Stomach (tissue), 9 donors: ENCODE data around the gene STC2. TPM values are rescaled to one million over a fixed set of nuclear protein-coding genes. Genes with fewer than 3 reads are reported as not detected.

ENCODE experiments used
- DNase-seq, 2 donors: peaks; one replicate each; pipeline versions ENCODE4 v3.0.0 to v3.0.0-alpha.2; 2013 to 2019
- H3K27ac ChIP-seq, 5 donors: fragments of 200-600 bp in 4 of 5; sonication (generic) in 4 of 5; one replicate each; pipeline ENCODE4 v1.5.1; 2013 to 2019; ENCODE audit warnings: mild to moderate bottlenecking in 1 of 5, moderate library complexity in 1 of 5
- H3K27me3 ChIP-seq, 3 donors: fragments of 200-600 bp; sonication (generic); one replicate each; pipeline ENCODE4 v1.5.1; 2017 to 2019; ENCODE audit warnings: mixed run types in 1 of 3
- H3K36me3 ChIP-seq, 4 donors: fragments of 200-600 bp; sonication (generic); 1 replicate in 3 of 4; 2 replicates in 1 of 4; pipeline ENCODE4 v1.5.1; 2016 to 2019
- H3K4me1 ChIP-seq, 4 donors: fragments of 200-600 bp; sonication (generic); one replicate each; pipeline ENCODE4 v1.5.1; 2016 to 2019
- H3K4me3 ChIP-seq, 4 donors: fragments of 200-600 bp; sonication (generic) in 3 of 4; one replicate each; pipeline ENCODE4 v1.5.1; 2016 to 2019; ENCODE audit warnings: mild to moderate bottlenecking in 1 of 4
- H3K9me3 ChIP-seq, 4 donors: fragments of 200-600 bp; sonication (generic); one replicate each; pipeline ENCODE4 v1.5.1; 2016 to 2019
- CTCF ChIP-seq, 7 experiments: fragments of 450-650 bp in 4 of 7; fragments of 200-600 bp in 3 of 7; sonication (generic) in 3 of 7; IDR thresholded peaks; one replicate each; pipeline ENCODE4 v1.5.1; 2016 to 2019; ENCODE audit warnings: antibody characterized with exemption in 7 of 7, control low read depth in 2 of 7, mild to moderate bottlenecking in 1 of 7
- EP300 ChIP-seq: sonication (generic); formaldehyde crosslinking; IDR thresholded peaks from one replicate; pipeline ENCODE4 v1.6.1; 2017; ENCODE audit warnings: antibody characterized with exemption
- POLR2A ChIP-seq, 4 donors: fragments of 450-650 bp; IDR thresholded peaks; one replicate each; pipeline ENCODE4 v1.6.1; 2016; ENCODE audit warnings: antibody characterized with exemption in 4 of 4, control low read depth in 2 of 4, mild to moderate bottlenecking in 1 of 4, moderate library complexity in 1 of 4
- POLR2AphosphoS5 ChIP-seq, 3 donors: sonication (generic); formaldehyde crosslinking; IDR thresholded peaks; one replicate each; pipeline ENCODE4 v1.6.1; 2016; ENCODE audit warnings: antibody characterized with exemption in 3 of 3
- WGBS, 5 donors: extraction: QIAGEN DNeasy Blood & Tissue Kit in 3 of 5; methylation state at CpG; one replicate each; pipeline versions ENCODE4 v1.1.5 to v1.1.7; 2013 to 2018; 5-methylcytosine and 5-hydroxymethylcytosine counted together
- intact Hi-C: fragments of 100-400 bp; cut with DNase I; formaldehyde crosslinking; loops from one replicate; pipeline ENCODE4 v1.15.1; 2023; ENCODE audit warnings: low total_unique reads
- polyA plus RNA-seq, 3 donors: library from polyadenylated mRNA; stranded (reverse); fragments of 200-250 nt; gene quantifications; one replicate each; pipeline ENCODE4 v1.2.3, GENCODE V29; 2013
- total RNA-seq, 5 donors: library from RNA; depleted of rRNA; stranded (reverse); fragments of >200 nt; gene quantifications; one replicate each; pipeline versions ENCODE4 v1.1.0 to v1.2.3, GENCODE V29; 2014 to 2016
- donor health status: healthy with polysubstance abuse.
- donor health status: Bipolar disorder and iron deficiency.
- donor health status: healthy.

The STC2 gene
- total and polyA plus RNA-seq, 8 donors, result 0.15 to 2.6 (median 0.89) TPM; not detected in 1

DNA sequence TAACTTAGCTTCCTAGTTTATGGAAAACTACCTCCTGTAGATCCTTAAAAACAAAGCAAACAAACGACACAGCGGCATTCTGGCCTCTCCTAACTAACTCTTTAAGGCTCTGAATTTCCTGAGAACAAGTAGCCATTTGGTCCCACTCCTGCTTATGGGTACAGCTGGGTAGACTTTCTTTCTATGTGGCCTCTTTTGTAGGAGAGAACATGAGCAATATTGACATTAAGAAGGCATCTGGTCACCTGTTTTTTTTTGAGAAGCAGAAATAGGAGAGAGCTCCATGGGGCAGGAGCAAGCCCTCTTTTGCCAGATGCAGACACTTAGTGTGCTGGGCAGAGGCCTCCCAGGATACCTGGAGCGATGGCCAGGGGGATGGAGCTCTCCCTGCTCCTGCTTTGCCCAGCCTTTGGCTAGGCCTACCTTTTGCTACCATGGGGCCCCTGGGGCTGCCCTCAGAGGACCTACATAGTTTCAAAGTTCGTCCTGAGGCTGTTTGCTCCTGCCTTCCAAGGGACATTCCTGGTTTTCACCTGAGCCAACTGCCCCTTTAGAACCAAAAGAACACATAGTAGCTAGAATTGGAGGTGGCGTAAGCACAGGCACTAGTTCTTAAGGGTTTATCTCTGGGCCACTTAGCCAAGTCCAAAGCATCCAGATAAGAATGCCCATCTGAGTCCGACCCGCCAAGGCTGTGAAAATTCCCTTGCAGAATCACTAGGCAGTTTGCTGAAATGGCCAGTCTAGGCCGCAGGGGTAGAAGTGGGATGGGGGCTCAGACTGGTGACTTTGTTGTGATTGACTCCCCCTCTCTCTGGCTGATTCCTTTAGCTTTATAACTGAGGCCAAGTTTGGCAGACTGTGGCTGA lies 2.4 kb upstream of the STC2 start:
- 63 to 74% (median 71%) methylated on average over 6 to 8 of the region's 8 CpGs for WGBS, 5 donors
- intact Hi-C loops, result loop anchor here (5.0 kb wide), 1 partner anchor 38 kb away; no protein-coding TSS in a partner anchor

DNA sequence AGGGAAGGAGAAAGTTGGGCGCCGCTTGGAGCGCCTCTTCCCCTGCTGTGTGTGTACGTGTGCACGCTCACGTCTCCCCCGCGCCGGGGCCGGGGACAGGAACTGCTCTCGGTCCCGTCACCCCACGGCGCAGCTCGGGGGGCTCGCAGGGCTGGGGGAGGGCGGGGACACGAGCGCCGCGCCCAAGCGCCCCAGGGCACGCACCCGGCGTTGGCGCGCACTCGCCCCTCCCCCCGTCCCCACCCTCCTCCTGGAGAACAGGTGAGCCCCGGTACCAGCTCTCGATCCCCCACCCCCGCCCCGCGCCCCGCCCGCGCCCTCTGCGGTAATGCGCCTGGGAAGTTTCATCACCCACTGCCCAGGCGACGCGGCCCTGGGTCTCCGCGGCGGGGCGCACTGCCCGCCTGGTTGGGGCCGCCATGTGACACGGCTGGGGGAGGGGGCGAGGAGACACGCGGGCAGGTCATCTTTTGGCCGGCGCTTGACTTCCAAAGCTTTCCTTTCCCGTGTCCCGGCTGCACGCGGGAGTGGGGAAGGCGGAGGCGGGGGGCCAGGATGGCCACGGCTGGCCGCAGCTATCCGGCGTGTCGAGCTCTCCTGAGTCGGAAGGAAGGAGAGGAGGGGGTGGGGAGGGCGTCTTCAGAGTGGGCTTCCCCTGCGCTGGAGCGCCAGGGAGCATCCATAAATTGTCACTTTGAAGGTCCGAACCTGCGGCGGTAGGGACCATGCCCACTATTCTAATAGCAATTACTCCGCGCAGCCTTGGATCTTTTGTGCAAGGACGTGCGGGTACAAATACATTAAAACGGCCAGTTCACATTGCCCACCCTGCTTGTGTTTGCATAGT lies 1.5 kb upstream of the STC2 start:
- no peak for TF ChIP-seq POLR2A (IDR thresholded peaks at IDR 0.05)
- Histone ChIP-seq H3K4me1 (peaks cover 33 to 48% (median 41%) of the 10 kb centered on the region in 4 donors), H3K27me3 (peaks cover 13 to 81% (median 41%) of the 10 kb centered on the region in 3 donors), H3K27ac (peak overlapping the region in 1 of 5 donors; percentile 51), H3K9me3 (no peaks in the 10 kb centered on the region), H3K4me3 (peak overlapping the region; percentile 41 to 55 (median 46)), H3K36me3 (no peaks in the 10 kb centered on the region)
- DNase-seq, result peak in 1 of 2 donors; percentile 60
- 6 to 23% (median 8%) methylated on average over 18 to 77 of the region's 77 CpGs for WGBS, 5 donors
- intact Hi-C loops, result loop anchor here (5.0 kb wide), 1 partner anchor 37 kb away; no protein-coding TSS in a partner anchor

More for the DNA sequence above, 2.4 kb upstream of the STC2 start:
- Histone ChIP-seq H3K4me3 (no peak overlapping the region), H3K27me3 (peaks cover 13 to 74% (median 41%) of the 10 kb centered on the region in 3 donors), H3K36me3 (no peaks in the 10 kb centered on the region), H3K4me1 (peaks cover 33 to 39% (median 37%) of the 10 kb centered on the region in 4 donors), H3K9me3 (no peaks in the 10 kb centered on the region), H3K27ac (no peak overlapping the region)
- no peak for DNase-seq
- TF ChIP-seq POLR2AphosphoS5 (IDR thresholded peaks at IDR 0.05) (no peak), CTCF (IDR thresholded peaks at IDR 0.05) (no peak), POLR2A (IDR thresholded peaks at IDR 0.05) (no peak), EP300 (no peak)

DNA sequence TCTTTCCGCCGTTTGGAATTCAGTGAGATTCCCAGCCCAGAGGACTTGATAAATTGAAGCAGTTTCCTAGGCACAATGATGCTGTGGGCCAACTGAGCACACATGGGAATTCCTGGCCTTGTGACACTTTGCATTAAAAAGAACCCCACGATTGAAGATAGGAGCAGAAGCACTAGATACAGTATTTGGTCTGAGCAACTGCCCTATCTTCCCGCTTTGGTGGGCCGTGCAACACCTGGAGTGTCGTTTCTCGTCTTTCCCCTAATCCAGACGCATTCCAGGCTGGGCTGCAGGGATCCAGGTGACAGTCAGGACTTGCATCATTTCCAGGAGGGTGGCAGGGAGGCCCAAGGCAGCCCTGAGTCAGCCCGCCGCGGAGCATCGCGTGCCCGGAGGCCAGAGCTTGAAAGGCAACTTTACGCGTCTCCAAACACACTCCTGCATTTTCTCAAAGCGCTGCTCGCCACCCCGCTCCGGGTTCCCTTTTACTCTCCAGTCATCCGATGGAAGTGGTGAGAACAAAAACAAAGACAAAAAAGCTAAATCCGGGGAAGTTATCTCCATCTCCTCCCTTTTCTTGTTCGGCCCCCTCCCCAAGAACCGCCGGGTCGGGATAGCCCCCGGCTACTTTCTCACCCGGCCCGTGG lies 753 bp upstream of the STC2 start:
- Histone ChIP-seq H3K9me3 (no peaks in the 10 kb centered on the region), H3K4me3 (peak overlapping the region; percentile 41 to 55 (median 46)), H3K27ac (peak overlapping the region in 2 of 5 donors; percentile 40 to 51), H3K4me1 (peaks cover 36 to 55% (median 47%) of the 10 kb centered on the region in 4 donors), H3K27me3 (peaks cover 13 to 83% (median 41%) of the 10 kb centered on the region in 3 donors), H3K36me3 (no peaks in the 10 kb centered on the region)
- intact Hi-C loops, result no loop called here
- no peak for TF ChIP-seq CTCF (IDR thresholded peaks at IDR 0.05)
- WGBS, 5 donors, result 2 to 6% (median 3%) methylated on average over 28 to 29 of the region's 29 CpGs
- peak in 1 of 2 donors; percentile 51 for DNase-seq

DNA sequence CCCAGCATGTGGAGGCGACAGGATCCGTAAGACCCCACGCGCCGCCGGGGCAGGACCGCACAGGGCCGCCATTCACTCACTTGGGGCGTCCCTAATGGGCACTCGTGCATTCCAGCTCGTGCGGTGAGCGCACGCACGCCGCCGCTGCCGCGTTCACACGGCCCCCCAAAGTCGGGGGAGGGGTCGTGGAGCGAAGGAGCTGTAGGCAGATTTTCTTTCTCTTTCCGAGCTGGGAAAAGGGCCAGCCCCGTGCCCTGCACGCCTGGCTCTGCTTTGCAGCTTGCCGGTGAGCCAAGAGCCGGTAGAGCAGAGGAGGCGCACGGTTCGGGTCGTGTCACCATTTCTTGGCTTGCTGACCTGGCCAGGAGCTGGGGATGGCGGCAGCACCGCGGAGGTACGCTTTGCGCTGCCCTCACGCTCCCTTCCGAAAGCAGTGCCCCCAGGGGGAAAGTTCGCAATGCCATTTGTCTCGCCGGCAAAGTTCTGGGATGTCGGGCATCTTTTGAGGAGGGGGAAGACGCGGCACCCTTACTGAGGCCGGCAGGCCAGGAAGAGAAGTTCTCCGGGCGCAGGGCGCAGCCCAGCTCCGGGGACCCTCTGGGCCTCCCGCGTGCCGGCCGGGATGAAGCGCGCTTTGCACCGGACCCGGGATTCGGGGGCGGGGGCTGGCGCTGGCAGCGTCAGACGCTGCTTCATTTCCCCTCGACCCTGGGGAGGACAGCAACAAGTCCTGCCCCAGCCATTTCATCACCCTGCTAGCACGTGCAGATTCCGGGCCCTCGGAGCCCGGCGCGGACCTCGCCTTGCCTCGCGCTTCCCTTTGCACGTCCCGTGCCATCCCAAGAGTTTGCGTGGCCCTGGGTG lies 898 bp downstream of the STC2 start:
- Histone ChIP-seq H3K4me3 (peak overlapping the region; percentile 41 to 55 (median 46)), H3K27me3 (peaks cover 13 to 88% (median 41%) of the 10 kb centered on the region in 3 donors), H3K9me3 (no peaks in the 10 kb centered on the region), H3K36me3 (no peaks in the 10 kb centered on the region), H3K4me1 (peaks cover 36 to 68% (median 53%) of the 10 kb centered on the region in 4 donors), H3K27ac (peak overlapping the region in 2 of 5 donors; percentile 39 to 51)
- DNase-seq, result peak in 1 of 2 donors; percentile 51
- TF ChIP-seq CTCF (IDR thresholded peaks at IDR 0.05), result no peak
- TF ChIP-seq POLR2AphosphoS5 (IDR thresholded peaks at IDR 0.05), result no peak
- TF ChIP-seq POLR2A (IDR thresholded peaks at IDR 0.05), result no peak
- TF ChIP-seq EP300, result no peak
- WGBS, 5 donors, result 2 to 5% (median 2%) methylated on average over 32 to 76 of the region's 76 CpGs
- intact Hi-C loops, result no loop called here
